ENCODE results near the gene PRLR.
A peak's percentile ranks its signal among the peaks of the same experiment; 100 is the strongest.

Gene PRLR

DNA sequence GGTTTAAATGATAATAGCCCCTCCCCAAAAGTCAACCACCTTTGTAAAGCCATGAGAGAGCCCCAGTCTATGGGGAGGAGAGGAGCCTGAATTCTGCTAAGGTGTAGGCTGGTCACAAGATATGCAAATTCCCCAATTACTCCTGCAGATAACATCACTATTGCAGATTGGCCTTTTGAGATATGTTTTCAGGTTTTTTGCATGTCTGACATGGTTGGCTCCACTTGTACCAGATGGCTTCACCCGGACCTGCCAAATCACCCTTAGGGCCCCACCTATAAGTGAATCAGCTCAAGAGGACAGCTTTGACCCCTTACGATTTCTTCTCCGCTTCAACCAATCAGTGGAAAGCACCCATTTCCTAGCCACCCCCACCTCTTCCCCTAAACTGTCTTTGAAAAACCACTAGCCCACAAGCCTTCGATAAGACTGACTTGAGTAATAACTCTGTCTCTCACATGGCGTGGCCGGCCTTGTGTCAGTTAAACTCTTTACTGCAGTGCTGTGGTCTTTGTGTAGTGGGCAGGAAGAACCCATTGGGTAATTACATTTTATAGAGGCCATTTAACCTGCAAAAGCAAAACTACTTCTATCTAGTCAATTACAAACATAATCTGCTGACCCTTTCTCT lies 69.7 kb downstream of the PRLR start:
- DNase-seq (ENCODE audit: low read depth in 2 of 2) = no peak

DNA sequence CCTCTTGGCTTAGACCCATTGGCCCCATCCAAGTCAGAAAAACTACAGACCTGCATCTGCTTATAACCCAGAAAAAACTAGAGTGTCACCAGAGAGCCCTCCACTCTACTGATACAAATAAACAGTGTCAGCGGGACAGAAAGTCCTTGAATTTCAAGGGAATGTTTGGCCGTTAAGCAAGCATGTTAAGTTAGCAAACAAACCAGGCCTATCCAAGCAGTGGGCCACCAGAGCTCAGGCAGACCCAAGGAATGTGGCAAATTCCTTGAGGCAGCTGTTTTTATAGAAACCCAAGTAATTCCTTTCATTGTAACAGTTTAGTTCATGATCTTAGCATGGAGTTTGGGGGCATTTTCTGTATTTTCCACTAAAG lies 70.9 kb downstream of the PRLR start:
- no peak for DNase-seq (ENCODE audit: low read depth in 2 of 2)

DNA sequence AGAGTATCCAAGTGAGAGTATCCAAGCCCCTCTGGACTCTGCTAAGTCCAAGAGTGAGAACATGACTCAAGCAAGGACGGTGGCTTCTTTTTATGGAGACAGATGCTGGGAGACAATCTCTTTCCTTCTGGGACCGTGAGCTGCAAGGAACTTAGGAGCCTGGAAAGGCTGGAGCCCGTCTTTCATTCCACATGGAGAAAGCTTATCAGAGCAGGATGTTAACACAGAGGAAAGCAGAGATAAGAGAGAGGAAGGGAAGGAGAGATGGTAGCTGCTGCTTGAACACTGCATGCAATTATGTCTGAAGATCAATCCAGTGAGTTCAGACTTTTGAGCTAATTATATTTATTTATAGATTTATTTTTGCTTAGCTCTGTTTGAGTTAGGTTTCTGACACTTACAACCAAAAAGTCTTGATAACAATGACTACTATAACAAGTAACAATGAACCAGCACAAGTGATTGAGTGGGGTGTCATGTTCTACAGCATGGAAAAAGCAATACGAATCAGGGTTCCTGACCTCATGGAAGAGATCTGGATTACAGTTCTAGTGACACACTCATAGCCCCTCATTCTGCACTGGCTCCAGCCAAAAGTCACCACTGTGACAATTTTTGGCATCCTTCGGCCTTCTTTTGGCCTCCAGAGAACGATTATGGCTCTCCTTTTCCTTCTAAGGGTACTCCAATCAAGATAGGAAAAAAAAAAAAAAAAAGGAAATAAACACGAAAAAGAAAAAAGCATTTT lies 71.5 kb downstream of the PRLR start:
- DNase-seq (ENCODE audit: low read depth in 2 of 2) = no peak

DNA sequence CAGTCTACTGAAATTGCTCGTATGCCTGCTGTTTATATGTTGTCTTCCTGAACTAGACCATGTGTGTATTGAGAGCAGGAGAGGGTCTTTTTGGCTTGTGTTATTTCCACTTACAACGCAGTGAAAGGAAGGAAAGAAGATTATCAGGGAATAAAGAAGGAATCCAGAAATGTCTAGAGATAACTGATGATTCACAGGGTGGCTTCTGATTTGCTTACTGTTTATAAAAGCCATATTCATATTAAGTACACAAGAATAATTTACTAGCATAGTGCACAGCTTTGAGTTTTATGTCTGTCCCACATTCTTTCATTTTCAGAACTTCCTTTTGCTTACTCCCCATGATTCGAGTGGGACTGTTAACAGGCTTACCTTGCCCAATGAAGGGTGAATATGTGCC lies 72.1 kb downstream of the PRLR start:
- no peak for DNase-seq (ENCODE audit: low read depth in 2 of 2)

DNA sequence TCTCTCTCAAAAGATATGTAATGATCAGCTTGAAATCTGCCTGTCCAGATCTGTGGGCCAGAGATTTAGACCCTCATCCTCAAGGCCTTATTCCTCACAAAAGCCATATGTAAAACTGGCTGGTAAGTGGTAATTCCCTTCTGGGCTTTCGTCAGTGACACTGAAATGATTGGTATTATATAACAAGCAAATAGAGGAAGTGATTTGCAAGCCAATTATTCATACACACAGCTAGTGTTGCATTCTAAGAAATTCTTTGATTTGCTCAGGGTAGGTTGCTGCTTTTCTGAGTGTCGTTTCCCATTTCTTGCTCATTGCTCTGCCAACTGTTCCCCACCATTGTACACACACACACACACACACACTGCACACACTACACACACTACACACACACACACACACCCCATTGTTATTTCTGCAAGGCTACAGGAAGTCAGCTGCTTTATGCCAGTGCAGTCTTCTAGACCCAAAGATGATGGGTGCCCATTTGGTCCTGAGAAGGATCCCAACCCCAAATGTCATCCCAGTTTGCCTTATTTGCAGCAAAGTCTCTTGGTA lies 76.8 kb downstream of the PRLR start:
- no peak for DNase-seq (ENCODE audit: low read depth in 2 of 2)

DNA sequence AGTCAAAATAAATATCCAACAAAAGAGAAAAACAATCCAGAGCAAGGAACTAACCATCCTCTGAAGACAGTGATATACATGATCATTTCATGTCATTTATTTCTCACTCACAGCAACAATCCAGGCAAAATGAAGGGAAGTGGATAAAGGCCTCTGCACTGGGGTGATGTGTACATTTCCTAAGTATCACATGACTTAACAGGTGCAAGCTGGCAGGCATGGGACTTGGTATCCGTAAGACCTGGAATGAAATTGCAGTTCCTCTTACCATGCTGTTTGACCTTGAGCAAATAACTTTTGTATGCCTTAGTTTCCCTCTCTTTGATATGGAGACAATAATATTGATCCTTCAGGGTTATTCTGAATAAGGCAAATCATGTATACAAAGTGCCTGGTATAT lies 77.6 kb downstream of the PRLR start:
- no peak for DNase-seq (ENCODE audit: low read depth in 2 of 2)

DNA sequence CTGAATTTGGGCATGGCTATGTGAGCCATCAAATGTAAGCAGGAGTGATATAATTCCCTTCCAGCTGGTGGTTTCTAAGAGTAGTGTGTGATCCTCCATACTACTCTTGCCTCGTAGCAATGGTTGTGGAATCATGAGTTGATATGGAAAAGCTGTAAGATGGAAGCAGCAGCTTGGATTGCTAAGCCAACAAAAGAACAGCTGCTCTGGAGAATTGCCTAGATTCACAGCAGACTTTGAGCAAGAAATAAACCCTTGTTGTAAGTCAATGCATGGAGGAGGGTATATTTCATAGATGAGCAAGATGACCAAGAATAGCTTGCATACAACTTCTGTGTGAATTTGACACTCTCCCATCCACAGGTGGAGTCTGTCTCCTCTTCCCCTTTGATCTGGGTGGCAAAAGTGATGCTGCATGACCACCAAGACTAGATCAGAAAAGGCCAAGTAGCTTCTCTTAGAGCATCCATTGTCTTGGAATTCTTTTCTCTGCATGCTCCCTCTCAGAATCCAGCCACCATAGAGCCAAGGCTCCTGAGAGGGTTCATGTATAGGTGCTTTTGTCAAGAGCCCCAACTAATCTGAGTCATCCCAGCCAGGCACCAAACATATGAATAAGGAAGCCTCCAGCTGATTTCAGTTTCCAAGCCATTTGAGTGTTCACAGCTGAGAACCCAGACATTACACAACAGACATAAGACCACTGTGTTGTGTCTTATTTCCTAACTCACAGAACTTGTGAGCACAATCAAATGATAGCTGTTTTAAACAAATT lies 79.0 kb downstream of the PRLR start:
- no peak for DNase-seq (ENCODE audit: low read depth in 2 of 2)

DNA sequence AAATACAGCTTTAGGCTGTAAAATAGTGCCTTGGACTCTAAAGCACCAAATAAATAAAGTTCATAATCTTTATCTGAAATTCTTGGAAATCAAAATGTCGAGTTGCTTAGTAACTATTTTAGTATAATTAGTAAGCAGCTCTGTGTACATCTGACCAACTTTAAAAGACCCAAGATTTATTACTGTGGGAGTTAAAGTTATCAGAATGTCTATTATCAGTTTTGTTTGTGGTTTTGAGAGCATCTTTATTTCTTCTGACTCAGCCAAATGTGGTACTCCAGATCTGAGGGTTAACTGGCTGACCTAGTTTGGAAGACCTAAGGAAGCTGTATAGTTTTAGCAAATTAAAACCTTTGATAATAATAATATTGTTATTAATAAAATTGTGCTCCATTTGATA lies 81.2 kb downstream of the PRLR start:
- DNase-seq (ENCODE audit: low read depth in 2 of 2) = no peak

DNA sequence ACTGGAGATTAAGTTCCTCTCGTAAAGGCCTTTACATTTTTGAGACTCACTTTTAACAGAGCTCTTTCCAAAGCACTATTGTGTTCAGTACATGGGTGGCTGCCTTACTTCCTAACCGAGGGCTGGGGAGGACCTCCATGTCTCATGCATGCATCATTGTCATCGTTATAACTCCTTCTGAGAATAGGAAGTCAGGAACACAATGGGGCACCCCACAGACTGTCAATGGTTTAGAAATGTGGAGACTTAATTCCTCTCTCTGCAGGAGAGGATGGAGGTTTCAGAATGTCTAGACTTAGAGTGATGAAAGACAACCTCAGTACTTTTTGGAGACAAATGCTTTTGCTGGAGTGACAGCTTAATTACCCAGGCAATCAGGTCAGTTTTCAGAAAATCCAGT lies 83.9 kb downstream of the PRLR start:
- DNase-seq (ENCODE audit: low read depth in 2 of 2) = no peak

DNA sequence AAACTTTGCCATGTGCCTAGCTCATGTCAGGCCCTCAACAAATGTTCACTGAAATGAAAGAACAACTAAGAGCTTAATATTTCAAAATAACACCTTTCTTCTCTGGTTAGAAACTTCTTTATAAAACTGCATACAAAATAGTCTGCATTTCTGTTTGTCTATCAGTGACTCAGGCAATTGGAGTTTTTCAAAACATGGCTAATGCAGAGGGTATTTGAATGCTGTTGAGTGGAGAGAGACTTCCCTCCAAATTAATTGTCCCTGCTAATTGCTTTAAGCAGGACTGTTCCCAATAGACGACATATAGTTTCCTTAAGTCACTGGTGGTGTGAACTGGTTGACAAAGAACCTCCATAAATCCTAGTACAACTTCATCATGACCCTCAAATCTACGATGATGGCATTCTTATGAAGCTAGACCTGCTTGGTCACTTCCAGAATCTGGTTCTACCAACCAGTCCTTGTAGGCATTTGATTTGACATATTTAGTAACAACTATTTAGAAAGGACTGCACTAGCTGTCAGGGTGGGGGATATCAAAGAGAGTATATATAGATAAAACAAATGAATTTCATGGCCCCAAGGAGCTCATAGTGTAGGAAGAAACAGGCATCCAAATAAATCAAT lies 84.5 kb downstream of the PRLR start:
- DNase-seq (ENCODE audit: low read depth in 2 of 2) = no peak

DNA sequence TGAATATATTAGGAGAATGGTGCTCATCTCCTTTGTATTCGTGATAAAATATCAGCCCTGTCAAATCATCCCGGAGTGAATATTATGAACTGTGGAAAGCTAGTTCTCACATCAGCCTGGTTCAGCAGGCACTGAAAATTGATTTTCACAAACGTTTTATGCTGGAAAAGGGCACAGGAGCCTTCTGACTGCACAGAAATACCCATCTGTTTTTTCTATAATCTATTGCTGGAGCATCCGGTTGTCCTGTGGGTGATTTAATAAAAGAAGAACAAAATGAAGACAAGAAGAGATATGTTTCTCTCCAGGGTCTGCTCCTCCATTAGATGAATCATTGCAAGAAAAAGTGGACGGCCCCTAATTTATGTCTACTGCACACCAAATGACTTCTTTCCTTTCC lies 85.3 kb downstream of the PRLR start:
- no peak for DNase-seq (ENCODE audit: low read depth in 2 of 2)

DNA sequence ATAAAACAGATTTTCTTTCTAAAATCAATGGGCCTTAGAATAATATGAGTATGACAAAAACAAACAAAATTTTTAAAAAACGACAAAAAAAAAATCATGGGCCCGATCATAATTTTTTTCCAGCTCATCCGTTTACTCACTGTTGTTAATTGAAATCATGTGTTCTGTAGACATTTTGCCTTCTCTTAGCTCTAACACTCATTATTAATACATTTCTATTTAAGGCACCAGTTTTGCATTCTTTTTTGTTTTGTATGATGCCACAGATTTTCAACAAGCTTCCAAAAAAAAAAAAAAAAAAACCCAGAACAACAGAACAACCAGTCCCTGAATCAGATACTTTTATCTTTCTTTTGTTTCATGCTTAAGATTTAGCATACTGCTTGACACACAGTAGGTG lies 86.4 kb downstream of the PRLR start:
- DNase-seq (ENCODE audit: low read depth in 2 of 2) = no peak

DNA sequence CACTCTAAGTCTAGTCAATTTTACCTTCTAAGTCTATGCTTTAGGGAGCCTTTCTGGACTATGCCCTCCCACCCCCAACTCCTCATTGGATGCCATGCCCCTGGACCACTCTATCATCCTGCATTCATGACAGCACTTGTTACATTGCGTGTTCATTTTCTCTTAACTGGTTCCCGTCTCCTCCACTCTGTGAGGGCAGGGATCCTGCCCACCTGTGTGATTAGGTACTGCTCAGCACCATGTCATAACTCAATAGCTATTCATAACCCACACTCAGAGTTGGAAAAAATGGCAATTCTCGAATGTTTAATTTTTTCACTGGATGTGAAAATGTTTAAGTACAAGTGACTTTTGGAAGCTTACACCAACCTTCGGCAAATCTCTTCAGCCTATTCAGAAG lies 88.5 kb downstream of the PRLR start:
- DNase-seq (ENCODE audit: low read depth in 2 of 2) = no peak

DNA sequence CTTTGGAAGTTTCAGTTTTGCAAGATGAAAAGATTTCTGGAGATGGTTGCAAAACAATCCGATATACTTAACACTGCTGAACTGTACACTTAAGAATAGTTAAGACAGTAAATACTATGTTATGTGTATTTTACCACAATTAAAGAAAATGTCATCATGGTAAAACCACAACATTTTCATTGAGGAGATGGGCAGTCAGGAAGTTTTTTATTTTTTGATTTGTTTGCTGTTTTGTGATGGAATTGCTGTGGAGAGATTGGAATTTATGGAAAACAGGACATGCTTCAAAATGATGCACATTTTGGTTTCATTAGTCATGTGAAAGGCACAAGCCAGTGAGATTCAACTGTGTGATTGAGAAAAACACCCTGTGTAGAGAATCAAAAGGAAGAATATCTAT lies 92.1 kb downstream of the PRLR start:
- no peak for DNase-seq (ENCODE audit: low read depth in 2 of 2)

DNA sequence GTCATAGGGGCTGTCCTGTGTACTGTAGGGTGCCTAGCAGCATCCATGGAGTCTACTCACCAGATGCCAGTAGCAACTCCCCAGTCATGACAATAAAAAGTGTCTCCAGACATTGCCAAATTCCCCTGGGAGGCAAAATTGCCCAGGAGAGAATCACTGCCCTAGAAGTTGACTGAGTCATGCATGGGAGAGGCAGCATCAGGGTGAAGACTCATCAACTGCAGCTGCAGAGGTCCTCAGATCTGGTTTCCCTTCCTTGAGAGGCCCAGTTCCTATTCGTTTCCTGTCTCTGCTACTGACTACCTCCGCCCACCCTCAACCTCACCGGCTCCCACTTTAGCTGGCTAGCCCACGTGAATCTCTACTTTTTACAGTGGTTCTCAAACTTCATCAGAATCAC lies 93.9 kb downstream of the PRLR start:
- DNase-seq (ENCODE audit: low read depth in 2 of 2) = peak; percentile 4 to 26

DNA sequence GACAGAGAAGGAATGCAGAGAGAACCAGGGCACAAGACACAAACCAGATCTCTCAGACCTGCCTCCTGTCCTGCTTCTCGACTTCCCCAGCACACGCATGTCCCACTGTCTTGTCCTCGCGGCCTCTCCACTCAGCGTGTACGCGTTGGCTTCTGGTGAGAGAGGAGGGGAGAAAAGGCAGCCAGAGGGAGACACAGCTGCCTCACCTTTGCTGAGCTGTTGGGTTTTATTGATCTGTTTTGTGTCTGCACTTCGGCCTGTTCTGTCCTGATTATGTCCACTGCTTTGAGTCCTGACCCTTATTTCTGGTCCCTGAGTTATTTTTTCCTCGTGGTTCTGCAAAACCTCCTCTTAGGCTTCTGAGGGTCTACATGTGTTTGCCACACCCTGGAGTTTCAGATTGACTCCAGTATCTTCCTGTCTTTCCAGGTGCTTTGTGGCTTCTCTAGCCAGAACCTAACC lies 95.0 kb downstream of the PRLR start:
- no peak for DNase-seq (ENCODE audit: low read depth in 2 of 2)

DNA sequence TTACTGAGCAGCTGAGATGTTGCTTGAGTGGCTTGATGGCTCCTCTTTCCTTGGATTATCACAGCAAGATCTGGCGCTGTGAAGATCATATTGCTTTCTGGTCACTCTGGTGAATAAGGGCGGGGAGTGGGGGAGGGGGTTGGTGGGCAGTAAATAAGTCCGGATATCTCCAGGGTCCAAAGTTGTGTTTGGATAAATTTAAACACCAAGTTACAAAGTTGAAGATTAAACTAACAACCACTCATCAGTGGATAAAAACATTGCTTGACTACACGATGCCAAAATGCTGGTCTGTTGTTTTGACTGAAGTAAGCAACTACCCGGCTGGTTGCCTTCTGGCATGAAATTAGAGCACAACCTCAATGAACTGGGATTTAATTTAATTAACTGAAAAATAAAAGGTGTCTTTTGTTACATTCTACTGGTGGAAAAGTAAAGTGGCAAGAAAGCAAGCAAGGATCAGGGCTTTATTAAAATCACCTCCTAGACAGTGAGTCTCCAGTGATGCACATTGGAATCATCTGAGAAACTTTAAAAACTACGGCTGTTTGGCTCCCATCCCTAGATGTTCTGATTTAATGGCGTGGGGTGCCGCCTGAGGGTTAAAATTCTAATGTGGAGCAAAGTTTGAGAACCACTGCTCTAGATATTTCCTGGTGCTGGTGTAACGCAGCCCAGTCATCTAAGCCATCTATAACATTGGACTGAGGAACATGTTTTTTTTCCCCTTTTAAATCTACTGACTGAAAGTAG lies 95.8 kb downstream of the PRLR start:
- DNase-seq (ENCODE audit: low read depth in 2 of 2) = no peak

DNA sequence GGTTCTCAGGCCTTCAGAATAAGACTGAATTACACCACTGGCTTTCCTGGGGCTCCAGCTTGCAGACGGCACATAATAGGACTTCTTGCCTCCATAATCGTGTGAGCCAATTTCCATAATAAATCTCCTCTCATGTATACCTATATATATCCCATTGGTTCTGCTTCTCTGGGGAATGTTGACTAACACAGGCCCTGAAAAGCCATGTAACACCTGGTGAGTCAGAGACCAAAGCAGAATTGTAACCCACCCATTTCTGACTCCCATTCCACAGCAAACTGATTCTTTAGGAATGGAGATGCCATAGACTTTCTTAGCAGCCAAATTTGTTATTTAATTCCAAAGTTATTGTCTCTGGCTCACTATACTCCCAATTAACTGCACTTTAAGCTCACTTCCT lies 97.1 kb downstream of the PRLR start:
- no peak for DNase-seq (ENCODE audit: low read depth in 2 of 2)

DNA sequence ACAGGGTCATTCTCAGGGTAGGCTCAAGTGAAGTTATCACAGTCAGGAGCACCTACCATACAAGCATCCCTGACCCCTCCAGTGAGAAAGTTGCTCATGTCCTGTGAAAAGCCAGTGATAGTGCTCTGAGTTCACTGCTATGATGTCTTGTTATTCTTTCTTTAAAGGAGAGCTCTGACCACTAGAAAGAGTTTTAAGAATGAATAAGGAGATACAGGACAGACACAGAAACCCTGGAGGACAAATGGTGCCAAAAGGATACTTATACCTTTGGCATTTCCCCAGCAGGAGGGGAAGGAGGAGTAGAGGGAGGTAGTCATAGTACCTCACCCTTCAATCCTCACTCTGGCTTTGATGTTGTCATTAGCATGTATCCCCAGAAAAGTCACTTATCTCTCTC lies 98.6 kb downstream of the PRLR start:
- no peak for DNase-seq (ENCODE audit: low read depth in 2 of 2)

DNA sequence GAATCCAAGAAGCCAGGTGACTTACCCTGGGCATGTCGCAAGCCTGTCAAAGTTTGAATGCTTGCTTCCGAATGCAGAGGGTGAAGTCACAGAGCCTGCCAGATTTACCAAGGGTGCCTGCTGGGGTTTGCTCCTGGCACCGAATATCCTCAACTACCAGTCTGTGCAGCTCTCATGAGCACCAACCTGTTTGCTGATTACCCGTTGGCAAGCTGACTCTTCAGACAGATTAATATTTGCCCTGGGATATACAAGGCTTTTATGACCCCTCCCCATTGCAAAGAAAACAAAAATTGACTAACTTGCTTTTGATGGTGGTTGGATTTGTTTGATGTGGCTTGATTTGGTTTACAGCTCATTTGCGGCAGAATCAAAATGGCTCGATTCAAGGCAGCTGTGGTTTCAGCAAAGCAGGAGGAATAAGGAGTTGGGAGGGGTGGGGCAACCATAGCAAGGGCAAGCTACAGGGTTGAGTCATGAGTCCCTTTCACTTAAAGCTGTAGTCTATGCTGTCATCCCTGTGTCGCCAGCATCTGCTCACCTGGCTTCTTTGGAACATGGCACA lies 100.3 kb downstream of the PRLR start:
- DNase-seq (ENCODE audit: low read depth in 2 of 2) = peak; percentile 49 to 56

DNA sequence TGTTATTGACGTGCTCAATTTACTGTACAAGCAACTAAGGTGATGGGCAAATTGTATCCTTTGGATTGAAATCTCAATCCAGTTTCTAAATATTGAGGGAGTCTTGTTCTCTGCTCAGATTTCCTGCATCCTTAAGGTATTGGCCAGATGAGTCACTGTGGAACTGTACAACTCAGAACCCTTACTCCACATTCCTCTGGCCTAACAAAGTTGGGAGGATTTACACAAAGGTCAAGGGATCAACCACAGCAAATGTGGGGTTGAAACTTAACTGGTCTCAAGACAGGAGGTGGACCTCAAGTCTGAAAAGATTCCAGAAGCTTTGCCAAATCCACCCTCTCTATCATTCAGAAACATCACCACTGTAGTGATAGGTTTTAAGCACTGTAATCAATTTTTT lies 101.0 kb downstream of the PRLR start:
- no peak for DNase-seq (ENCODE audit: low read depth in 2 of 2)

Data from stimulated activated CD8-positive, alpha-beta memory T cell treated with anti-CD3 and anti-CD28 coated beads, Interleukin-15, amount 100 ng/mL, for 48 hours (primary cell).